CD8-positive, alpha-beta memory T cell (primary cell): Measurements from ENCODE around the gene TMBIM4. TPM values are rescaled to one million over a fixed set of nuclear protein-coding genes. Genes with fewer than 3 reads are reported as not detected.

Experiments used
- CTCF ChIA-PET: fragments of 350-600 bp; sonication (Branson Sonifier 250); formaldehyde crosslinking; loops from one replicate; lab custom pipeline; 2021; ENCODE audit warnings: antibody characterized with exemption; lab: Charles Lee
- POLR2A ChIA-PET: fragments of 350-600 bp; sonication (Branson Sonifier 250); formaldehyde crosslinking; loops from one replicate; lab custom pipeline; 2021; ENCODE audit warnings: antibody characterized with exemption; lab: Charles Lee
- DNase-seq, 5 donors: peaks; one replicate each; pipeline versions ENCODE4 v3.0.0 to v3.0.0-alpha.2; 2020 to 2022; ENCODE audit warnings: mixed read lengths in 1 of 5
- H3K27ac ChIP-seq: one replicate; pipeline ENCODE4 v1.7.0; 2013; ENCODE audit warnings: low read depth, mild to moderate bottlenecking, low read length, moderate library complexity
- H3K27me3 ChIP-seq: 2 replicates; pipeline ENCODE4 v1.7.0; 2013; ENCODE audit warnings: low read length, mild to moderate bottlenecking; ENCODE audit not compliant: insufficient read depth, poor library complexity, severe bottlenecking
- H3K36me3 ChIP-seq: 2 replicates; pipeline ENCODE4 v1.7.0; 2013; ENCODE audit warnings: mild to moderate bottlenecking, low read length, moderate library complexity; ENCODE audit not compliant: insufficient read depth
- H3K4me1 ChIP-seq: 2 replicates; pipeline ENCODE4 v1.7.0; 2013; ENCODE audit warnings: mild to moderate bottlenecking, low read length, moderate library complexity; ENCODE audit not compliant: insufficient read depth
- H3K4me3 ChIP-seq: 2 replicates; pipeline ENCODE4 v1.7.0; 2013; ENCODE audit warnings: mild to moderate bottlenecking, low read length
- H3K9me3 ChIP-seq: 2 replicates; pipeline ENCODE4 v1.7.0; 2013; ENCODE audit warnings: mild to moderate bottlenecking, low read length
- H3K27ac Mint-ChIP-seq, 8 donors: one replicate each; pipeline ENCODE4 v1.8.0; 2020 to 2021; ENCODE audit warnings: mixed read lengths in 8 of 8, mild to moderate bottlenecking in 6 of 8, inconsistent platforms in 3 of 8, moderate library complexity in 3 of 8
- H3K27me3 Mint-ChIP-seq, 2 donors: one replicate each; pipeline ENCODE4 v1.8.0; 2020 to 2021; ENCODE audit warnings: mixed read lengths in 2 of 2, mild to moderate bottlenecking in 1 of 2, moderate library complexity in 1 of 2
- H3K36me3 Mint-ChIP-seq, 3 donors: one replicate each; pipeline ENCODE4 v1.8.0; 2020 to 2021; ENCODE audit warnings: mixed read lengths in 3 of 3, inconsistent platforms in 1 of 3, mild to moderate bottlenecking in 1 of 3
- H3K4me1 Mint-ChIP-seq, 3 donors: one replicate each; pipeline ENCODE4 v1.8.0; 2020 to 2021; ENCODE audit warnings: mixed read lengths in 3 of 3, inconsistent platforms in 1 of 3, mild to moderate bottlenecking in 1 of 3
- H3K4me3 Mint-ChIP-seq, 7 donors: one replicate each; pipeline ENCODE4 v1.8.0; 2020 to 2021; ENCODE audit warnings: mixed read lengths in 7 of 7, mild to moderate bottlenecking in 6 of 7, moderate library complexity in 4 of 7, inconsistent platforms in 2 of 7
- H3K9me3 Mint-ChIP-seq, 5 donors: one replicate each; pipeline ENCODE4 v1.8.0; 2020 to 2022; ENCODE audit warnings: mixed read lengths in 5 of 5, mild to moderate bottlenecking in 3 of 5, moderate library complexity in 2 of 5, inconsistent platforms in 1 of 5
- polyA plus RNA-seq: library from polyadenylated mRNA; unstranded; fragments of 300-500 nt; fragmentation: Illumina TruSeq; gene quantifications from one replicate; pipeline ENCODE4 v1.2.3, GENCODE V29; 2021
- total RNA-seq, 2 experiments: library from RNA; stranded (reverse); gene quantifications; one replicate each; pipeline ENCODE4 v1.2.3, GENCODE V29; 2021

The TMBIM4 gene
- total and polyA plus RNA-seq, 3 experiments from 2014 or later, result 59.8 to 307 (median 60.0) TPM

DNA sequence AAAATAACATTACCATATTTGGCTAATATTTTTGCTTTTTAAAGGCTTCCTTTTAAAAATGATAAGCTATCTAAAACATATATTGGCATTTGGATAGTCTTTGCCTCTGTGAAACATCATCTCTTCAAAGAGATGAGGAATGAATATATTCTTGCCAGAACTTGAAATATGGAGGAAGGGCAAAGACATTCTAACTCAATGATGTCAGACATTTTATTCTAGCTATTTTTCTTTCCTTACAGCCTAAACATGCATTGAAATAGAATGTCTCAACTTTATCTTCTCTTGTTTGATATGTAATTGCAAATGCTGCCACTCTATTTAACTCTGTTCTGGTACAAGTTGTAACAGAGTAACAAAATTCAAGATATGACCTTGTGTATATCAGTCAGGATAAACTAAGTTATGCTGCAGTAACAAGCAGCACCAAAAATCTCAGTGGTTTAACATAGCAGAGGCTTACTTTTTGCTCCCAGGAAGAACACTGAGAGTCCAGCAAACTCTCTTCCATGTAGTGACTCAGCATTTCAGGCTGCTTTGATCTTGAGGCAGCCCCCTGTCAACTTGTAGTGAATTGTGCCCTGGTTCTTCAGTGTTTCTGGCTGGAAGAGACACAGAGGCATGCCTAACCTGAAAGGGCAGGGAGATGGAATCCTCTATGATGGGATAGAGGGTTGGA is 30.2 kb upstream of the TMBIM4 start:
- Histone ChIP-seq H3K9me3 (no peaks in the 10 kb centered on the region), H3K27me3 (peaks cover 3% of the 10 kb centered on the region), H3K36me3 (no peaks in the 10 kb centered on the region), H3K4me1 (no peaks in the 10 kb centered on the region), H3K4me3 (no peak overlapping the region), H3K27ac (no peak overlapping the region)
- no peak overlapping the region for H3K27ac Mint-ChIP-seq
- peaks cover 0 to 7% (median 4%) of the 10 kb centered on the region in 5 donors for H3K9me3 Mint-ChIP-seq
- H3K36me3 Mint-ChIP-seq, result peaks cover 0 to 9% (median 2%) of the 10 kb centered on the region in 3 donors
- POLR2A ChIA-PET, result no interaction called here
- H3K27me3 Mint-ChIP-seq, result peaks cover 20 to 69% of the 10 kb centered on the region in 2 donors
- H3K4me1 Mint-ChIP-seq, result peaks cover 0 to 3% (median 0%) of the 10 kb centered on the region in 3 donors
- no peak overlapping the region for H3K4me3 Mint-ChIP-seq
- DNase-seq, result no peak
- CTCF ChIA-PET, result interaction anchor here (0.9 kb wide), 1 partner anchor 9 kb away, joined by 4 read pairs; no protein-coding TSS in a partner anchor

GRCh38 chr12:66199141-66199540 is 29.3 kb upstream of the TMBIM4 start:
- H3K9me3 Mint-ChIP-seq, result peaks cover 0 to 7% (median 4%) of the 10 kb centered on the region in 5 donors
- H3K27me3 ChIP-seq, result peaks cover 3% of the 10 kb centered on the region
- no peak overlapping the region for H3K27ac ChIP-seq
- CTCF ChIA-PET, result interaction anchor here (0.9 kb wide), 1 partner anchor 8 kb away, joined by 4 read pairs; no protein-coding TSS in a partner anchor
- no peak overlapping the region for H3K4me3 Mint-ChIP-seq
- peaks cover 0 to 3% (median 0%) of the 10 kb centered on the region in 3 donors for H3K4me1 Mint-ChIP-seq
- no peak overlapping the region for H3K4me3 ChIP-seq
- H3K36me3 Mint-ChIP-seq, result peaks cover 0 to 9% (median 2%) of the 10 kb centered on the region in 3 donors
- H3K27me3 Mint-ChIP-seq, result peaks cover 25 to 68% of the 10 kb centered on the region in 2 donors
- no peak for DNase-seq
- H3K9me3 ChIP-seq, result no peaks in the 10 kb centered on the region
- H3K27ac Mint-ChIP-seq, result no peak overlapping the region
- no peaks in the 10 kb centered on the region for H3K4me1 ChIP-seq
- H3K36me3 ChIP-seq, result no peaks in the 10 kb centered on the region
- POLR2A ChIA-PET, result no interaction called here

DNA sequence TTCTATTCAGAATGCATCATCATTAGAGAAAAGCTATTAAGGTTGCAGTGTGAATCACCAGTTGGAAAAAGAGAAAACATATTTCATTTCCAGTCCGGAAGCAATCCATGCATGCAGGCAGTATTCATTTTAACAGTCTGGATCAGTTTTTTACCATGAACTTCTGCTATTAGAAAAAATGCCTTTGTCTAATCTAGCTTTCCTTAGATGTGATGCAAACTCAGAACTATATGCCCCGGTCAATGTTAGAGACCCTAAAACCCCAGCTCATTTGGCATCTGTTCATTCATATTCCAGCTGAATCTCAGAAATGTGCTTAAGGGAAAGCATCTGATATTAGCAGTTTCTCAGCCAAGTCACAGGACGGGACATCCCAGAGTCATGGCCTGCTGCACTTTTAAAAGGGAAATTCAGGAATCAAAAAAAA is 27.7 kb upstream of the TMBIM4 start:
- Mint-ChIP-seq H3K4me1 (peaks cover 0 to 3% (median 0%) of the 10 kb centered on the region in 3 donors), H3K27ac (no peak overlapping the region), H3K4me3 (no peak overlapping the region), H3K36me3 (peaks cover 0 to 9% (median 2%) of the 10 kb centered on the region in 3 donors), H3K9me3 (peaks cover 0 to 7% (median 4%) of the 10 kb centered on the region in 5 donors), H3K27me3 (peaks cover 36 to 78% of the 10 kb centered on the region in 2 donors)
- H3K27ac ChIP-seq, result no peak overlapping the region
- peaks cover 3% of the 10 kb centered on the region for H3K27me3 ChIP-seq
- H3K4me1 ChIP-seq, result no peaks in the 10 kb centered on the region
- no peaks in the 10 kb centered on the region for H3K36me3 ChIP-seq
- ChIA-PET CTCF (interaction anchor here (0.6 kb wide), 1 partner anchor 1560 kb away, joined by 3 read pairs; no protein-coding TSS in a partner anchor), POLR2A (no interaction called here)
- DNase-seq, result no peak
- no peak overlapping the region for H3K4me3 ChIP-seq
- H3K9me3 ChIP-seq, result no peaks in the 10 kb centered on the region

GRCh38 chr12:66196806-66197205 is 27.0 kb upstream of the TMBIM4 start:
- Mint-ChIP-seq H3K9me3 (peaks cover 0 to 7% (median 4%) of the 10 kb centered on the region in 5 donors), H3K27me3 (peaks cover 30 to 74% of the 10 kb centered on the region in 2 donors), H3K27ac (no peak overlapping the region), H3K36me3 (peaks cover 0 to 6% (median 2%) of the 10 kb centered on the region in 3 donors), H3K4me1 (peaks cover 0 to 3% (median 0%) of the 10 kb centered on the region in 3 donors), H3K4me3 (no peak overlapping the region)
- no peak for DNase-seq
- Histone ChIP-seq H3K9me3 (no peaks in the 10 kb centered on the region), H3K27ac (no peak overlapping the region), H3K27me3 (peaks cover 3% of the 10 kb centered on the region), H3K36me3 (no peaks in the 10 kb centered on the region), H3K4me3 (no peak overlapping the region), H3K4me1 (no peaks in the 10 kb centered on the region)
- POLR2A ChIA-PET, result no interaction called here
- CTCF ChIA-PET, result no interaction called here

DNA sequence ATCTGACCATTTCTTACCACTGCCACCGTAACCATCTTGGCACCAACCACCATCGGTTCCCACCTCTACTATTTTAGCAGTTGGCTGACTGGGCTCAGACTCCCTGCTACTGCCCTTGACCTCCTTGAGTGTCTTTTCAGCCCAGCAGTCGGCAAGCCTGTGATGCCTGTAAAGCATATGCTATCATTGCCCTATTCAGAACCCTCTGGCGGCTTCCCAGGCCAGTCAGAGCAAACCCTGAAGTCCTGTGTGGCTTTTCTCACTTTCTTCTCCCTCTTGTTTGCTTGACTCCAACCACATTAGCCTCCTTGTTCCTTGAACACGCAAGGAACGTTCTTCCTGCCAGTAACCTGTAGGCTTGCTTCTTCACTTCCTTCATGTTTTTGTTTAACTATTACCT is 25.4 kb upstream of the TMBIM4 start:
- Mint-ChIP-seq H3K36me3 (peaks cover 0 to 2% (median 2%) of the 10 kb centered on the region in 3 donors), H3K27me3 (peaks cover 37 to 75% of the 10 kb centered on the region in 2 donors), H3K27ac (no peak overlapping the region), H3K9me3 (peaks cover 0 to 4% (median 3%) of the 10 kb centered on the region in 5 donors), H3K4me1 (peaks cover 0 to 3% (median 0%) of the 10 kb centered on the region in 3 donors), H3K4me3 (no peak overlapping the region)
- H3K9me3 ChIP-seq, result no peaks in the 10 kb centered on the region
- H3K27ac ChIP-seq, result no peak overlapping the region
- DNase-seq, result no peak
- ChIA-PET POLR2A (no interaction called here), CTCF (no interaction called here)
- no peaks in the 10 kb centered on the region for H3K36me3 ChIP-seq
- H3K27me3 ChIP-seq, result peaks cover 3% of the 10 kb centered on the region
- H3K4me1 ChIP-seq, result no peaks in the 10 kb centered on the region
- no peak overlapping the region for H3K4me3 ChIP-seq

DNA sequence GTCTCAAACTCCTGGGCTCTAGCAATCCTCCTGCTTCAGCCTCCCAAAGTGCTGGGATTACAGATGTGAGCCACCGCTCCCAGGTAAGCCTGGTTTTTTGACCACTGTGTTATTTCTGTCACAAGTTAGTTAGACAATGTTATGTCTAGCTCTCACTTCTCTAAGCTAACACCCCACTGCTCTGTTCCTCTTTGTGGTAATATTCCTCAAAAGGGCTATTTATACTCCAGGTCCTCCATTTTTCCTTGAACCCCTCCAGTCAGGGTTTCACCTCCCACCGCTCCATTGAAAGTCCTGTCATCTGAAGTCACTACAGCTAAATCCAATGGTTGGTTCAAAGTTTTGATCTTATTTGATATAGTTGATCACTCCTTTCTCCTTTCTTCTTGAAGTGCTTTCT is 24.3 kb upstream of the TMBIM4 start:
- Mint-ChIP-seq H3K4me1 (peaks cover 0 to 3% (median 0%) of the 10 kb centered on the region in 3 donors), H3K4me3 (no peak overlapping the region)

DNA sequence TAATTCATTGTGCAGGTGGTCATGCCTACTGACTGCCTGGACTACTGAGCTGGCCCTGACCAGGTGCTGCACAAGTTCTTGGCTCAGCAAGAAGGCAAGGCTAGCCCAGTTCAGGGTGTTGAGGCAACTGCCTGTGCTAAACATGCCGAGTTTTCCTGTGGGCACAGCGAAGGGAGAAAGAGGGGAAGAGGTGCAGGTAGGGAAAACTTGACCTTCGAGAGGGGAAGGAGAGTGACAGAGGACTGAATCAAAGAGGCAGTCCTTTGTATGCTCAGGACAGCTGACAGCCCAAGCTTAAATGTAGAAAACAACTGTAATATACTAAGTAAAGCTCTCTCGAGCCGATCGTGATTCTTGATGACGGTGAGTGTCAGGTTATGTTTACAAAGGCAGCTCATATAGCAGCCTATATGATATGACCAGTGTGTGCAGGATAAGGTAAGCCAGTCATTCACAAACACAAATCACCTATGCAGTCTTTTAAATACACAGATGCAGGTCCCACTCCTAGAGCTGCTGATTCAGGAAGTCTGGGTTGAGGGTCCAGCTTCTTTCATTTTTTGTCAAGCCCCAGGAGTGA is 21.8 kb upstream of the TMBIM4 start:
- peaks cover 2 to 8% (median 4%) of the 10 kb centered on the region in 3 donors for H3K4me1 Mint-ChIP-seq
- H3K36me3 ChIP-seq, result no peaks in the 10 kb centered on the region
- peaks cover 3% of the 10 kb centered on the region for H3K4me1 ChIP-seq
- no peak overlapping the region for H3K4me3 ChIP-seq
- no peak overlapping the region for H3K27ac ChIP-seq
- H3K27me3 Mint-ChIP-seq, result peaks cover 42 to 77% of the 10 kb centered on the region in 2 donors
- H3K9me3 Mint-ChIP-seq, result peaks cover 0 to 4% (median 0%) of the 10 kb centered on the region in 5 donors
- H3K9me3 ChIP-seq, result no peaks in the 10 kb centered on the region
- POLR2A ChIA-PET, result no interaction called here
- no peak for DNase-seq
- CTCF ChIA-PET, result interaction anchor here (0.6 kb wide), 1 partner anchor 46 kb away, joined by 3 read pairs; no protein-coding TSS in a partner anchor
- H3K27ac Mint-ChIP-seq, result no peak overlapping the region
- no peak overlapping the region for H3K4me3 Mint-ChIP-seq
- no peaks in the 10 kb centered on the region for H3K36me3 Mint-ChIP-seq
- peaks cover 8% of the 10 kb centered on the region for H3K27me3 ChIP-seq

More for the DNA sequence above, 24.3 kb upstream of the TMBIM4 start:
- H3K9me3 Mint-ChIP-seq, result no peaks in the 10 kb centered on the region
- Histone ChIP-seq H3K4me1 (no peaks in the 10 kb centered on the region), H3K27me3 (peaks cover 3% of the 10 kb centered on the region), H3K9me3 (no peaks in the 10 kb centered on the region), H3K4me3 (no peak overlapping the region), H3K27ac (no peak overlapping the region), H3K36me3 (no peaks in the 10 kb centered on the region)
- no peak overlapping the region for H3K27ac Mint-ChIP-seq
- POLR2A ChIA-PET, result interaction anchor here (0.6 kb wide), 1 partner anchor 1587 kb away, joined by 4 read pairs; no protein-coding TSS in a partner anchor
- H3K36me3 Mint-ChIP-seq, result no peaks in the 10 kb centered on the region
- CTCF ChIA-PET, result no interaction called here
- peaks cover 37 to 74% of the 10 kb centered on the region in 2 donors for H3K27me3 Mint-ChIP-seq
- no peak for DNase-seq
